GM12878 (cell line): ENCODE measurements around the gene STK35.

Experiments used
- CTCF ChIP-seq, 3 experiments: IDR thresholded peaks in 2 of 3; conservative IDR thresholded peaks in 1 of 3; 2 replicates each; pipeline ENCODE4 v1.5.1; 2011; ENCODE audit warnings: low read depth in 3 of 3, low read length in 3 of 3, mild to moderate bottlenecking in 3 of 3, control low read depth in 2 of 3, moderate library complexity in 2 of 3, inconsistent platforms in 1 of 3, mixed read lengths in 1 of 3; ENCODE audit not compliant: control insufficient read depth in 2 of 3, insufficient read depth in 1 of 3; ENCODE audit errors: extremely low read depth in 1 of 3
- CUX1 ChIP-seq: IDR thresholded peaks from 2 replicates; pipeline ENCODE4 v1.6.1; 2012; ENCODE audit warnings: improper control_type of control experiment, low read depth, low read length; ENCODE audit not compliant: insufficient replicate concordance
- EP300 ChIP-seq, 2 experiments: fragments of 150-350 bp in 1 of 2; IDR thresholded peaks; 2 replicates each; pipeline ENCODE4 v1.6.1; 2011 to 2012; ENCODE audit warnings: low read depth in 2 of 2, low read length in 2 of 2, borderline replicate concordance in 1 of 2, improper control_type of control experiment in 1 of 2, inconsistent platforms in 1 of 2; ENCODE audit not compliant: control insufficient read depth in 1 of 2
- POLR2A ChIP-seq: IDR thresholded peaks from 2 replicates; pipeline ENCODE4 v1.6.1; 2011; ENCODE audit warnings: low read depth, mild to moderate bottlenecking, low read length
- TAF1 ChIP-seq: IDR thresholded peaks from 2 replicates; pipeline ENCODE4 v1.6.1; 2011; ENCODE audit warnings: mild to moderate bottlenecking, low read depth, low read length, borderline replicate concordance
- ZNF24 ChIP-seq: fragments of 450-650 bp; IDR thresholded peaks from 2 replicates; pipeline ENCODE4 v1.6.1; 2017; ENCODE audit warnings: antibody characterized with exemption, mild to moderate bottlenecking

DNA sequence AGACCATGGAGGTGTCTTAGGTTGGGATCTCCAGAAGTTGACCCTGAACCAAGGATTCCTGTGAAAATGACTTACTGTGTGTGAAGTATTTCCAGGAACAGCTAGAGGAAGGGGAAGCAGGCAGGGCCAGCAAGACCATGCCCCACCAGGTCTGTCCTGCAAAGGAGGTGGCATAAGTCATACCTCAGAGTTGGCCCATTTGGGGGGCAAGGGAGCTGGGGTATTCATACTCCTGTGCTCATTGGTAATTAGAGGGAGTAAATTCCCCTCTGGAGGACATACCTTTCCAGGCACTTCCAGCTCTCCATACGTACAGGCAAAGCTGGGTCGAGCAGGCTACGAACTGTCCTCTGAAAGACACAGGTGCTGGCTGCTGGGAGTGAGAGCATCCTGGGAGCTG is 72.4 kb downstream of the STK35 start:
- no peak for TF ChIP-seq POLR2A
- no peak for TF ChIP-seq CTCF (IDR thresholded peaks at IDR 0.05 in 2 of 3, conservative IDR thresholded peaks at IDR 0.05 in 1 of 3; ENCODE audit: control insufficient read depth in 2 of 3, extremely low read depth in 1 of 3, insufficient read depth in 1 of 3, low read depth in 3 of 3, low read length in 3 of 3)
- no peak for TF ChIP-seq ZNF24
- no peak for TF ChIP-seq TAF1
- no peak for TF ChIP-seq EP300 (IDR thresholded peaks at IDR 0.05; ENCODE audit: borderline replicate concordance in 1 of 2, control insufficient read depth in 1 of 2, low read depth in 2 of 2, low read length in 2 of 2)
- TF ChIP-seq CUX1, result no peak
